HG02610 (cell line): Measurements from ENCODE around the gene FAM83B.
"Not testable (repeated sequence)": the region's sequence is repeated elsewhere in the genome, so short reads cannot be mapped to it uniquely, and the experiment has no call there.

Experiments used
- ATAC-seq: cut with Tn5 transposase; IDR thresholded peaks from one replicate; pipeline ENCODE4 v1.9.1; 2021; ENCODE audit warnings: mild to moderate bottlenecking, moderate library complexity; ENCODE audit not compliant: unreplicated experiment

FAM83B gene

GRCh38 chr6:54856129-54856528, 9.6 kb downstream of the FAM83B start:
- no peak for ATAC-seq

GRCh38 chr6:54860132-54860531, 13.6 kb downstream of the FAM83B start:
- ATAC-seq: no peak

DNA sequence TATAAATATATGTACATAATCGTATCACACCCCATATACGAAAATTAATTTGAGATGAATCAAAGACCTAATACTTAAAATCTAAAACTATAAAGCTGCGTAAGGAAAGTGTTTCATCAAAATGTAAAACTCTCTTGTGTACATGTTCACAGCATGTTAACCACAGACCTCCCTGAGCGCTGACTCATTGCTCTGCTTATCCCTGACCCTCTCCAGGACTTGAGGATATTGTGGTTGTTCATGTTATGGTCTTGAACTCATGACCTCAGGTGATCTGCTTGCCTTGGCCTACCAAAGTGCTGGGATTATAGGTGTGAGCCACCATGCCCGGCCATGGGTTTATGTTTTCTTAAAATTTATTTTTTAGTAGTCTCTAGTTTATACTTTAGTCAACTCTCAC, 14.2 kb downstream of the FAM83B start:
- ATAC-seq: no peak

DNA sequence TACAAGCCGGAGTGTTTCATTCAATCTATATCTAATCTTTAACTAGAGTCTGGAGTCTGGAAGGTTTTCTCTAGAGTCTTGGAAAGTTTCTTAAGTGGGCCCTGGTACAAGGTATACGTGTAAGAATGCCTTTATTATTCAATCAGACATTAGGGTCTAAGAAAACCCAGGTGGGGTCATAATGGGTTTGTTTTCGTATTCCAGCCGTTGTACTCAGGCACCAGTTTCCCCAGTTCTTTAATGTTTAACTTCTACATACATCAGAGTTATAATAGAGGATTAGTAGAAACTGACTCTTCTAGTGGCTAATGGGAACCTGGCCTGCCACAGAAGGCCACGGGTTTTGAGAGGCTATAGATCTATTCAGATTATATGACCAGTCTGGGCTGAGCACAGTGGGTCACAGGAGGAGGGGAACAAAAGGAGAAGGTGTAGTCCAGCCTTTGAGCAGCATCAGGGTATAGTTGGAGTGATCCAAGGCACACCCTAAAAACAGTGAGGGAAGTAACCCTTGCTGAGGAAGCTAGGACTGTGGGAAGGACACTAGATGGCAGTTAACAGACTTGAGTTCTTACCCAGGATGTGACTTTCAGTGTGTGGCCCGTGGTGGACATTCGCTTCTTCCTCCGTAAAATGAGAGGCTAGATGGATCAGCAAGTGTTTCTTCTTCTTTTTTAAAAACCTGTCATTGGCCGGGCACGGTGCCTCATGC, 15.5 kb downstream of the FAM83B start:
- ATAC-seq: no peak

DNA sequence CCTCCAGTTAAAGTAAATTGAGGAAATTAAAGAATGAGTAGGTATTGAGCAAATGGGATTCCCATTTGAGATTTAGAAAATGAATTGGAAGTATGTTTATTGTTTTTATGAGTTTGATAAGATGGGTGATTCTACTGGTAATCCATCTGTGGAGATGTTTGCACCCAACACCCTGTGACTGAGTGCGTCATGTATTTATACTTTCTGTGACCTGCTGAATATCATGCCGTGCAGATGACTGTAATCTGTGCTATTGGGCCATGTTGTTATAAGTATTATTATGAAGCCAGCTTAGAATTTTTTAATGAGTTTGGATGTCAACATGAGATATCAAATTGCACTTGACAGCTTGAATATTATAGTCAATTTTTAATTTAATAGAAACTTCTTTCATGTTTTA, 17.7 kb downstream of the FAM83B start:
- ATAC-seq: no peak

DNA sequence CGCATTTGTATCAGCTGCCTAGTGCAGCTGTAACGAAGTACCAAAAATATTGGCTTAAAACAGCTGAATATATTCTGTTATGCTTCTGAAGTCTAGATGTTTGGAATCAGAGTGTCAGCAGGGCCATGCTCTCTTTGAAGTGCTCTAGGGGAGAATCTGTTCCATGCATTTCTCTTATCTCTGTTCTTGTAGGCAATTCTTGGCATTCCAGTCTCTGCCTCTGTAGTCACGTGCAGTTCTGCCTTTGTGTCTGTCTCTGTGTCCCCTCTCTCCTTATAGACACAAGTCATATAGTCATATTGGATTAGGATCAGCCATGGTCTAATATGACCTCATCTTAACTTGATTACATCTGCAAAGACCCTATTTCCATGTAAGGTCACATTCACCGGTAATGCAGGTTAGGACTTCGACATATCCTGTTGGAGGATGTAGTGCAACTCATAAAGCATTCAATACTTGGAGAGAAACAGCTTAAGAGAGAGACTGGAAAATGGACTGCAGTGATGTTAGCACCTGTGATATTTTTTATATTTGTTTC, 18.6 kb downstream of the FAM83B start:
- ATAC-seq: no peak

DNA sequence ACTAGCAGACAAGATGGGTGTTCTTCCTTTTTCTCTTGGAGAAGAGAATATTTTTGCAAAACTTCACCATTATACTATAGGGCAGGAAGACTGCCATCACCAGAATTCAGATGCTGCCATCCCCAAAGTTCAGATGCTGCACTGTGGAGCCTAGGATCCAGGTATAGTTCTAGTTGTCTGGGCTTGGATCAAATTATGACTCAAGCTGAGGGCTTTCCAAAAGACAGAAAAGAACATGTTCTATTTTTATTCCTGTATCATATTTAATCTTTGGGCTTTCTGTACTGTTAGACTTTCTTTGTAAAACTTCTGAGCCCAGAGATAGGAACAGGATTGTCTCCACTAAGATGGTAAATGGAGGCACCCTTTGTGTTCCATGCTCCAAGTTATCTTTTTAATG, 22.0 kb downstream of the FAM83B start:
- ATAC-seq: no peak

- no peak for ATAC-seq
These were observed 27.0 kb downstream of the FAM83B start for GRCh38 chr6:54873599-54873998.

GRCh38 chr6:54874349-54875048, 27.9 kb downstream of the FAM83B start:
- ATAC-seq: no peak

DNA sequence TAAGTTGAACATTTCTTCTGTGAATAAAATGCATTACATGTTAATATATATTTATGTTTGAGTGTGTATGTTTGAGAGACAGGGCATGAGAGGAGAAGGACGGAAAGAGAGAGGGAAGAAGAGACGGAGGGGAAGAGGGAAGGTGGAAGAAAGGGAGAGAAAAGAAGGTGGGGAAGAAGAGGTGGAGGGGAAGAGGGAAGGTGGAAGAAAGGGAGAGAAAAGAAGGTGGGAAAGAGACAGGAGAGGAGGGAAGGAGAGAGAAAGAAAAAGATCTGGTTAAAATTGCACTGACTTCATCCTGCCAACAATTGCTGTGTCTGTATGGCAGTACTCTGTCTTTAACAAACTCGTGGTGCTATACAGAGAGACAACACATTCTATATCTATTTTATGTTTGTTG, 29.0 kb downstream of the FAM83B start:
- ATAC-seq: no peak

GRCh38 chr6:54876365-54876764, 29.8 kb downstream of the FAM83B start:
- ATAC-seq: no peak

- no peak for ATAC-seq
These were observed 30.3 kb downstream of the FAM83B start for GRCh38 chr6:54876871-54877270.

- peak; percentile 75 for ATAC-seq
These were observed 31.2 kb downstream of the FAM83B start for GRCh38 chr6:54877713-54878317.

GRCh38 chr6:54878718-54879117, 32.1 kb downstream of the FAM83B start:
- ATAC-seq: no peak

DNA sequence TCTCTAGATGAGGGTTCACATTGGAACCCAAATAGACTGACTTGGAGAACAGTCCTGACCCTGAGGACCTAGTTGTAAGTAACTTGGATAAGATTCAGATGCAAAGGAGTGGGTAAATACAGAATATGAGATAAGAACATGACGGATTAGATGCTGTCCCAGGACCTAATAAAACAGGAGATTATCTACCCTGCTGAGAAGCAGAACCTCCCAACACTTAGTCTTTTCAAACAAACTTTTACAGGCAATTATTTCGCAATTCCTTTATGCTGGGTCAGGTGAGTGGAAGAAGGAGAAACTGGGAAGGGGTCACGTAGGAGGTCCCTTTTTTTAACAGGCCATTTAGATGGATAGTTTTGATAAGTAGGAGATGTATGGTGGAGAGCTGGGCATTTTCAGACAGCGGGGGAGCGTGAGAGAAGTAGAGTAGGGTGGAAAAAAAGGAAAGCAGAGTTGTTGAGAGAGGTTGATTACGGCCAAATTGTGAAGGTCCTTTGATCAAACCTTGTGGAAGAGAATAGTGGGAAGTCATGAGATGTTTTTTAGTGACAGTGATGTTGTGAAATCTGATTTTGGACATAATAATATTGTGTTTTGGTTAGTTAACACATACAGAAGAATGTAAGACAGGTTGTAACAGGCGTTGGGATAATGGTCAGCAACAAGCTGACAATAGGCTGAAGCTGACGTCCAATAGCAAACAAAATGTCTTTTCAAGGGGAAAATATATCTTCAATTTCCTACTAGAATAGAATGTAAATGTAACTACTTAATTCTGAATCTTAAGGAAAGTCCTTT, 32.8 kb downstream of the FAM83B start:
- ATAC-seq: no peak

DNA sequence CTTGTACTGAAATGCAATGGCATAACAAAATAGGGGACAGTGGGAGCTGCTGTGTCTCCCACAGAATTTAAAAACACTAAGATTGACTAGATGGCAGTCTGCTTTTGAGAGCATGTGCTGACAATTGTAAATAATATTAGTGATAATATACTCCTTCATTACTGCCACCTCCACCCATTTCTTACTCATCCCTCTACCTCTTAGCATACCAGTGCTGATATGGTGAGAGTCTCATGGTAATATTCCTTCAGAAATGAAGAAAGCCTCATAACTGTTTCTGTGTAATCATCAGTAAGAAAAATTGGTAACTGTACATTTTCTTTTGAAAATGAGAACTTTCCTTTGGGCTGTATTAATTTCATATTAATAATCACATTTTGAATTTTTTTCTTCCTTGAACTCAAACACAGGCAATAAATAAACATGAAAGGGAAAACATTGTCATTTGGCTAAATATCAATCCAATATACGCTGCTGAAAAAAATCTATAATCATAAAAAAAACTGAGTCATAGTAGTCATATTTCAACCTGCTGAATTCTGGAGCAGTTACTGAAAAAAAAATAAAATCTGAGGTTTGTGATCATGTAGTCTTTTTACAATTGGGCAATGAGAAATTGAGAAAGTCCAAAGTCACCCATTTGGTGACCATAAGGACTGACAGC, 34.6 kb downstream of the FAM83B start:
- no peak for ATAC-seq

GRCh38 chr6:54881891-54882290, 35.3 kb downstream of the FAM83B start:
- ATAC-seq: not testable (repeated sequence)

DNA sequence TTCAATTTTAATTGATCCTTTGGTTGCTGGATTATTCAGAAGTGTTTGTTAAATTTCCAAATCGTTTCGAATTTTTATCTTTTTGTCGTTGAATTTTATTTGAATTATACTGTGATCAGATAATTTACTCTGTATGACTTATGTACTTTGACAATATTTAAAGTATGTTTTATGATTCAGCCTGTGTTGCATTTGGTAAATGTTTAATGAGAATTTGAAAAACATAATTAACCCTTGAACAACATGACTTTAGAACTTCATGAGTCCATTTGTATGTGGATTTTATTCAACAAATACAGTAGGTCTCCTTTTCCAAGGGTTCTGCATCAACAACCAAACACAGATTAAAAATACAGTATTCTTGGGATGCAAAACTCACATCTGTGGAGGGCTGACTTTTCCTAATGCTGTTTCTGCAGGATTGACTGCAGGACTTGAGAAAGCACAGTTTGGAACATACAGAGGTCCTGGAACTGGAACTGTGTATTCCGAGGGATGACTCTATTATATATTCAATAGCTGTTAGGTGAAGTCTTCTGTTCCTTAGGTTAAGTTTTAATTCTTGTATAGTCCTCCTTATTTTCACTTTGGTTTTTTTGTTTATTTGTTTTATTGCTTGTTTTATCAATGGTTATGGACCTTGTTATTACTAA, 40.5 kb downstream of the FAM83B start:
- ATAC-seq: no peak

- ATAC-seq: no peak
These were observed 45.0 kb downstream of the FAM83B start for GRCh38 chr6:54891536-54891935.

- ATAC-seq: no peak
These were observed 46.3 kb downstream of the FAM83B start for GRCh38 chr6:54892831-54893230.
